GM19240 (cell line): Measurements from ENCODE around the gene ZCCHC3.

ENCODE experiments used
- DNase-seq: peaks from one replicate; pipeline ENCODE4 v3.0.0; 2011; ENCODE audit warnings: low spot score; ENCODE audit not compliant: insufficient read length

Gene ZCCHC3

DNA sequence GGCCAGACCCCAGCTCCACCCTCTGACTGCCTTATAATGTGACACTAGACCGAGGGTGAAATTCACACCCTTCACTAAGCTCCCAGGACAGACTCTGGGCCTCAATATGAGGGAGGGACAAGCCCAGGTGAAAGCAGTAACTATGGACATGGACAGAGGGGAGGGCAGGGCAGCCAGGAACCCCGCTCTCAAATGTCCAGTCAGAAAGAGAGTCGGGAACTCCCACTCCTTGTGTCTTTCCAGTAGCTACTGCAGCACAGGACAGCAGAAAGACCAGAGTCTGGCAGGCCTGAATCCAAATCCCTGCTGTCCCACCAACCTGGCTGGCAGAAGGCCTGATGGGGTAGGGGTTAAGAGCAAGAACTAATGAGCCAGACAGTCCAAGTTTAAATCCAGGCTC lies 13.2 kb upstream of the ZCCHC3 start:
- no peak for DNase-seq

DNA sequence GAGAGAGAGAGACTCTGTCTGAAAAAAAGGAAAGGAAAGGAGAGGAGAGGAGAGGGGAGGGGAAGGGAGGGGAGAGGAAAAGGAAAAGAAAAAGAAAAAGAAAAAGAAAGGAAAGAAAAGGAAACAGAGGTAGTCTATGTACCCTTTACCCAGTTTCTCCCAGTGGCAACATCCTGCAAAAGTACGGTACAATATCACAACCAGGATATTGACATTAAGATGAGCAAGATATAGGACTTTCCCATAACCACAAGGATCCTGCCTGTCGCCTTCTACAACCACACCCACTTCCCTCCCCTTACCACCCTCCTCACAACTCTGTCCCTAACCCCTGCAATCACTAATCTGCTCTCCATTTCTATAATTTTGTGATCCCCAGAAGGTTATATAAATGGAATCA lies 10.9 kb upstream of the ZCCHC3 start:
- no peak for DNase-seq

DNA sequence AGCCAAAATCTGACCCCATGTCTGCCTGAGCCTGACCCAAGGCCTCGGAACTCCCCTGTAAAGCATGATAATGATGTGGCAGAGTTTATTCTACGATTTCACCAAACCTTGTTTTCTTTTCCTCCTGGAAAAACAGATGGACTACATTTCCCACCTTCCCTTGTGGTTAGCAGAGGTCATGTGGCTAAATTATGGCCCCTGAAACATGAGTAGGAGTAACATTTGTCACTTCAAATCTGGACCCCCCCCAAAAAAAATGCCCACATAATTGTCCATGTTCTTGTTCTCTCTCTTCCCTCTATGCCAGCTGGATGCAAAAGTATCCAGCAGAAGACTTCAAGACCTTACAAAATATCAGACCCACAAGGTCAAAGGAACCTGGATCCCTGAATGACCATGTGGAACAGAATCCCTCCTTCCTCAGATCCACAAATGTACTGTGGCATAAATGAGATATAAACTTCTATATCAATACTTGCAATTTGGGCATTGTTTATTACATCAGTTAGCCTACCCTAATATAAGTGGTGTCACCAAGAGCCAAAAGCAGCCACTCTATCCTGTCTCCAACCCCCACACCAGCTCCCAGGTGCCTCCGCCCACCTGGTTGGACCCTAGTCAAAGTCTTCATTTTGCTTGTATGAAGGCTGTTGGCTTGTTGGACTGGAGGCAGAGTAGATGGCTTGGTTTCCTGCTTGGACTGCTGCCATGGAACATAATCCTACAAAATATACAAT lies 8.2 kb upstream of the ZCCHC3 start:
- no peak for DNase-seq

DNA sequence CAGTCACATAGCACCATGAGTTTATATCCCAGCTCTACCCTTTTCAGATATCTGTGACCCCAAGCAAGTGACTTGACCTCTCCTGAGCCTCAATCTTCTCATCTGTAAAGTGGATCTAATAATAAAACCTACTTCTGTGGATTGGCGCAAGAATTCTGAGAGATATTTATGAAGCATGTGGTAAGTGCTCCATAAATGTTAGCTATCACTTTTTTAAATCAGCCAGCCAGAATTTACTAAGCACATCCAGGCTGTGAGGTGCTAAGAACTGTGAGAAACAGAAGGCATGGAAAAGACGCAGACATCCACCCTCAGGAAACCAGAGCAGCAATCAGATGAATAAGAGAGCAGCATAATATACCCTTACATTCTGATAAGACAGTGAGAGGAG lies 7.7 kb upstream of the ZCCHC3 start:
- no peak for DNase-seq

DNA sequence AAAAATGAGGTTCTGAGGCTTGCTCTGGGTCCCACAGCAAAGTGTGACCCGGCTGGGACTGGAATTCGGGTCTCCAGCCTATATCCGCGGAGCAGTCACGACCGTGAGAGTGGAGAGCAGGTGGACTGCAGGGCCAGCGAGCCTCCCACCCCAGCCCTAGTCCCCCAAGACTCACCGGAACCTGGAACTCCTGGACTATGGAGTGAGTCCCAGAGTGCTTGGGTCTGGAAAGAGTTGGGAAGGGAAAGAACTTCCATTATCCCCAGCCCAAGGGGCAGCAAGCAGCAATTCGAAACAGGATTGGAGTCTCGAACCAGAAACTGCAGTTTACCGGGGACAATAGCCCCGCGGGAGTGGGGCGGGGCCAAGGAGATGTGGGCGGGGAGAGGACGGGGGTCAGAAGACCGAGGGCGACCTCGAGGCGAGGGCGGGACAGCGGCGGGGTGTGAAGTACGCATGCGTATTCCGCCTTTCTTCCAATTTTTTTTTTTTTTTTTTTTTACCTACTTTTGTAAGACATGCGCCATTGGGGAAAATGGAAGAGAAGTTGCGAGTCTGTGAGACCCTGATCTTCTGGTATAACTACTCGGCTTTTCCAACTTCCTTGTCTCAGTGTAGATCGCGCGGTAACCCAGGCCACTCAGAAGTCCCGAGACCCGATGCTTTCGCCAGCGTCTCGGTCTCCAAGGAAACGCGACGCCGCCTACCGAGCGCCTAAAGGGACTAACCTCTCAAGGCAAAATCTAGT lies 7.1 kb upstream of the ZCCHC3 start, which contains the start of gene C20orf96:
TSS of gene C20orf96 (minus strand) at position 667 of the 748 bp plus-strand sequence. CDS start at position 527, 140 bp downstream.
- peak; percentile 96 for DNase-seq

DNA sequence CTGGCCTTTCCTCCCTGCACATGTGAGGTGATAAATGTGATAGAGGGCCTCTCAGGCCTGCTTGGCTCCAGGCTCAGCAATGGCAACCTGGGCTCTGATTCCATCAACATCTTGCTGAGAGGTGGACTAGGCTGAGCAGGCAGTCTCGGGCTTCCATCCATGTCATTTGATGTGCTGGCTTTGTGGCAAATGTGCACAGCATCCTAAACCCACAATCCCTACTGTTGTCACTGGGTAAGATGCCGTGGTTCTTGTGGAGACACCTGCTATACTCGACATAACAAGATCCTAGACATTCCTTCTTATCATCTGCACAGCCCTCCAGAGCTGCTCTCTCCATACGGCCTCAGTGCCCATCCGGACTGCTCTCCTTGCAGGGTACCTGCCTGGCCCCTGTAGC lies 2.8 kb upstream of the ZCCHC3 start:
- no peak for DNase-seq

DNA sequence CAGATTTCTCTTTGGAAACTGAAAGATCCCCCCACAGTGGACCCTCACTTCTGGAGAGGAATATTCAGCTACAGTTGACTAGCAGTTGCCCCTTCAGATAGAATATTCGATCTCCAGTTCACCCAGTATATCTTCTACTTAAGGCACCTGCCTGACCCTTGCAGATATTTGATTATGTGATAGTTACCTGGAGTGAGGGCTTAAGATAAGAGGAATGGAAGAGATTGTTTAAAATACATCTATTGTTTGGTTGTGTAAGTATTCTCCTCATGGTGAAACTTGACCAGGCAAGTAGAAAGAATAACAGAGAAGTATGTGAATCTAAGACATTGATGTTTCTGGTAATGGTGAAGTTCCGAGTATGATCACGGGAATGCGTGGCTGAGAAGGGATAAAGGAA lies 1.6 kb upstream of the ZCCHC3 start:
- no peak for DNase-seq

DNA sequence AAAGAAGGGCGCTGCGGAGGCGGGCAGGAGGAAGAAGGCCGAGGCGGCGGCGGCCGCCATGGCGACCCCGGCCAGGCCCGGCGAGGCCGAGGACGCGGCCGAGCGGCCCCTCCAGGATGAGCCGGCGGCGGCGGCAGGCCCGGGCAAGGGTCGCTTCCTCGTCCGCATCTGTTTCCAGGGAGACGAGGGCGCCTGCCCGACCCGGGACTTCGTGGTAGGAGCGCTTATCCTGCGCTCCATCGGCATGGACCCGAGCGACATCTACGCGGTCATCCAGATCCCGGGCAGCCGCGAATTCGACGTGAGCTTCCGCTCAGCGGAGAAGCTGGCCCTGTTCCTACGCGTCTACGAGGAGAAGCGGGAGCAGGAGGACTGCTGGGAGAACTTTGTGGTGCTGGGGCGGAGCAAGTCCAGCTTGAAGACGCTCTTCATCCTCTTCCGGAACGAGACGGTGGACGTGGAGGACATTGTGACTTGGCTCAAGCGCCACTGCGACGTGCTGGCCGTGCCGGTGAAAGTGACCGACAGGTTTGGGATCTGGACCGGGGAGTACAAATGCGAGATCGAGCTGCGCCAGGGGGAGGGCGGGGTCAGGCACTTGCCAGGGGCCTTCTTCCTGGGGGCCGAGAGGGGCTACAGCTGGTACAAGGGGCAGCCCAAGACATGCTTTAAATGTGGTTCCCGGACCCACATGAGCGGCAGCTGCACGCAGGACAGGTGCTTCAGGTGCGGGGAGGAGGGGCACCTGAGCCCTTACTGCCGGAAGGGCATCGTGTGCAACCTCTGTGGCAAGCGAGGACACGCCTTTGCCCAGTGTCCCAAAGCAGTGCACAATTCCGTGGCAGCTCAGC lies 780 bp downstream of the ZCCHC3 start:
- no peak for DNase-seq

DNA sequence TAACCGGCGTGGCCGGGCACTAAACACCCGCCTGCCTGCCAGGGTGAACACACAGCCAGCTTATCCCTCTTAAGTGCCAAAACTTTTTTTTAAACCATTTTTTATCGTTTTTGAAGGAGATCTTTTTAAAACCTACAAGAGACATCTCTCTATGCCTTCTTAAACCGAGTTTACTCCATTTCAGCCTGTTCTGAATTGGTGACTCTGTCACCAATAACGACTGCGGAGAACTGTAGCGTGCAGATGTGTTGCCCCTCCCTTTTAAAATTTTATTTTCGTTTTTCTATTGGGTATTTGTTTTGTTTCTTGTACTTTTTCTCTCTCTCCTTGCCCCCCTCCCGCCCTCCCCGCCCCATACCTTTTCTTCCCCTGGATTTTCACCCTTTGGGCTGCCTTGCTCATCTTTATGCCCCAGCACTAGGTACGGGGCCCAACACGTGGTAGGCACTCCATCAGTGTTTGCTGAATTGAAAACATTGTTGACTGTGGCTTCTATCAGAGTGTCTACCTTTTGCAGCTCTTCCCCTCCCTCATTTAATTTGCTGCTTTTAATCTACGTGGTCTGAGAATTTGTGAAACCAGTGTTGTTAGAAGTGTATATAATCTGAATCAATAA lies 1.5 kb downstream of the ZCCHC3 start:
- no peak for DNase-seq

DNA sequence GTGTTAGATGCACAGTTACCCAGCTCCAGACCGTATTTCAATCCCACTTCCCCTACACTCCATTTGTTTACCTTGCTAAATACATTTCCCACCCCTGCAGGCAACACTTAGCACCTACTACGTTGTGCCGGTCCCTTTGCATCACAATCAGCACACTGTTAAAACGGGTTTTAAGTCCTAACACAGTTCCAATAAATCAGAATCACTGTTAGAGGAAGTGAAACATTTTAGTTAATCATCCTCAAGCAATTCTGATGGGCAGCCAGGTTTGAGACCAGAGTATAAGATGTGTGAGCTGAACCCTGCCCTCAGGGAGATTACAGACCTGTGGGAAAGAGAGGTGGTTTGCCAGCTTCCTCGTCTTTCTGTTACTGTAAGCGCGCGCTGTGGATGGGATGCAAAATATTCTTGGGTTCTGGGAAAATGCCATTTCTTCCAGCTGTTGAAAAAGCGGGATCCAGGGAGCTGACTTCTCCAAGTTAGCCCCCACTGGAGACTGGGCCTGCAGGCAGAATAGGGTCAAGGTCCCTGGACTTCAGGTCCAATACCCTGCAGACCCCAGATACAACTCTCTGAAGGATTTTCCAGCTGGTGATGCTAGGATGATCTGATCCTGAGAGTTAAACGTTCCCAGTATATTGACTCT lies 3.1 kb downstream of the ZCCHC3 start:
- DNase-seq = no peak

DNA sequence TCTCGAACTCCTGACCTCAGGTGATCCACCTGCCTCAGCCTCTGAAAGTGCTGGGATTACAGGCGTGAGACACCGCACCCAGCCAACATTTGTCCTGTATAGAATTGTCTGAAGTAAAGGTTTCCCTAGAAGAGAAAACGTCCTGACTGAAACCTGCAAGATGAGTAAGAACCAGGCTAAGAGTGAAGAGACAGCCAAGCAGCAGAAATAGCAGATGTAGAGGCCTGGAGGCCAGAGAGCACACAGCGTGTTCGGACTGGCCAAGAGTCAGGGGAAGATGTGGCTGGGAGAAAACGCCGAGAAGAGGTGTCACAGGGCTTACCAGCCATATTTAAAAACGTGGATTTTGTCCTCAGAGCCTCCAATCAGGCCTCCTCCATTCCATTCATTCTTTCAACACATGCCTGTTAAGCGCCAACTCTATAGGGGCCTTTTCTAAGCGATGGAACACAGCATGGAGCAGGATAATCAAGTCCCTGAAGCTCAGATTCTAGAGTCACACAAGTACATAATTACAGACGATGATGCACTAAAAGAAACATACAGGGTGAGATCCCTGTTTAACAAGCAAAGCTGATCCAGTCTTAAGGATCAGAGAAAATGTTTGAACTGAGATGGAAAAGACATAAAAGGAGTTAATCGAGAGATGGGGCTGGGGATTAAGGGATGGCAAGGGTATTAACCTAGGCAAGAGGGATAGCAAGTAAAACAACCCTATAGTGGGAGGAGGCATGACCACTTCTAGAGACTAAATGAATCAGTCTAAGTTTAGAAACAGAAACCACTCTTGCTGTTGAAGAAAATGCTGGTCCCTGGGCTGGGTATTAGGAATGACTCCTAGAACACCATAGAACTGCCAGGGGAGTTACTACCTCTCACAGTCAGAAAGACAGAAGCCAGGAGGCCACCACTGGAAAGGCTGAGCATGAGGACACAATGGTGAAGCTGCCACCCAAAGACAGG lies 4.8 kb downstream of the ZCCHC3 start:
- DNase-seq = no peak

DNA sequence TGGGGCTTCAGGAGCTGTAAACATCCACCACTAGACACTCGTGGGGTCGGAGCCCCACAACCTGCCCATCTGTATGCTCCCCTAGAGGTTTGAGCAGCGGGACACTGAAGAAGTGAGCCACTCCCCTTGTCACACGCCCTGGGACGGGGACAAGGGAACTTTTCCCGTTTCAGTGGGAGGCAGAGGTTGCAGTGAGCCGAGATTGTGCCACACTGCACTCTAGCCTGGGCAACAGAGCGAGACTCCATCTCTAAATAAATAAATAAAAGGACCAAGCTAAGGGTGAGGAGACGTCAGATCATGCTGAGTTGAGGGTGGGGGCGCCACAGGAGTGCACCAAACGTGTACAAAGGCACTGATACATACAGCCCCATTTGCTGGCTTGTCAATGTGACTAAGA lies 8.4 kb downstream of the ZCCHC3 start:
- no peak for DNase-seq

DNA sequence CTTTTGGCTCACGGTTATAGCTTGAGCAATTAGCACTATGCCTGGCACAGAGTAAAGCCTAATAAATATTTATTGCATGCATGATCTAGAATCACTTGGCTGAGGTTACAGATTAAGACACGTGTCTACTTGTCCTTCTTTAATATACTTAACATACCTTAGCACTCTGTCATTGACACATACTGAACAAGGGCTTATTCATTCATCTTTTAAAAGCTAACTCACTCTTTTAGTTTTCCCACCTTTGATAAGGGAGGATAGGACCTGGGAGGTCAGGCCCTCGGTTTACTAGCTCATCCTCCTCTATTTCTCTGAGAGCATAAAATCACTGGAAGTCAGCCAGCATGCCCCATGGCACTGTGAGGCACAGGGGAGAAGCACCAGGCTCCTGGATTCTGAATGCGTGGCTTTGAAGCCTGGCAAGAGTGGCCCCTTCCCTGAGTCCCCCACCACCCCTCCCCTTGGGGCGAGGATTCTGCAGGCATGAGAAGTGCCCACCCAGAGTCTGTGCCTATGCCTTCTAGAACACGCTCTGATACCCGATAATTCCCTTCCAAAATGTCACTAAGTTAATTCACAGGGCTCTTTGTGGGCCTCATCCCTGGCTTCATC lies 11.2 kb downstream of the ZCCHC3 start:
- DNase-seq = no peak

DNA sequence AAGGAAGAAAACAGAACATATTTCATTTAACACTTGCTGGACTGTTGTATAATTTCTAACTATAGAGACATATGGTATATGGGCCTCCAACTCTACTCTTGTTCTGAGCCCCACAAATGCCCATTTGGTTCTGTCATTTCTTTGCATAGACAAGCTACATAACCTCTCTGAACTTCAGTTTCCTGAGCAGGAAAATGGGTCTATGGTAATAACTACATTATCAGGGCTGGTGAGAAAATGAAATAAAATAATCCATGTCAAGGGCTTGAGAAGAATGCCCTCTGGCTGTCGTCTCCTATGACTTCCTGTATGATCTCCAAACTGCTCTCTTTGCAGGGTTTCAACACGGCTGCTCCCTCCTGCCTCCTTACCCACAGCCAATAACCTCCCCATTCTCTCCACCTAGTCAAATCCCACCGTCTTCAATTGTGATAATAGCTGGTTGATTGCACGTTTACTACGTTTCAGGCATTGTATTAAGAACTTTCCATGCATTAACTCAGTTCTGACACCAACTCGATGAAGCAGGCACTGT lies 12.0 kb downstream of the ZCCHC3 start:
- DNase-seq = no peak

DNA sequence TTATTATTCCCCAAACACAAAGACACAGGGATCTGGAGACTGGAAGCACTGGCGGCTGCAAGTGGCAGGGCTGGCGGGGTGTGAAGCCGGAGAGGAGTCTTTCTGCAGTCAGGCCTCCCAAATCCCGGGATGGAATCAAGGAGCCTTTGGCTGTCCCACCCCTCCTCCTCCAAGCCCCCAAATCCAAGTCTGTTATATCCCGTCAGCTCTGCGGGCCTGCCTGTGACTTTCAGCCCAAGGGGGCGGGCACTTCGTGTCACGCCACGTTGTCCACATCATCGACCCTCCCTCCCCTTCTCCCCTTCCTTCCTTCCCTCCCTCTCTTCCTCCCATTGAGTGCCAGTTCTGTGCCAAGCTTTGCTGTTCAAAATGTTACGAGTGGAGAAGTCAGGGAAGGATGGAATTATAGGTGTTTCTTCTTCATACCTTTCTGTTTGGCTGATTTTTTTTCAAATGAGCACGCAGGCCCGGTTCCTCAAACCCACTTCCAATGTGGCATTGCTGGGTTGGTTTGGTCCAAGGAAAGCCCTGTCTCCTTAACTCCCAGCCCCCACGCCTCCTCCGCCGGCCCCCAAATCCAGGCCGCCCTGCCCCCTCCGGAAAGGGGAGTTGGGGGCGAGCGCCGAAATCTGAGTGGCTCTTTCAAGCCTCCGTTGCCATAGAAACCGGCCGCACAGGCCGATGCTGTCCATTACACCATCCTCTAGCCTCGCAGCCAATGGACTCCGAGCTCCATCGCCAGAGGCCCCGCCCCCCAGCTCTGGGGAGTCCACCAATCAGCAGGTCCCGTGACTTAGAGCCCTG lies 12.7 kb downstream of the ZCCHC3 start:
- DNase-seq = peak; percentile 87

DNA sequence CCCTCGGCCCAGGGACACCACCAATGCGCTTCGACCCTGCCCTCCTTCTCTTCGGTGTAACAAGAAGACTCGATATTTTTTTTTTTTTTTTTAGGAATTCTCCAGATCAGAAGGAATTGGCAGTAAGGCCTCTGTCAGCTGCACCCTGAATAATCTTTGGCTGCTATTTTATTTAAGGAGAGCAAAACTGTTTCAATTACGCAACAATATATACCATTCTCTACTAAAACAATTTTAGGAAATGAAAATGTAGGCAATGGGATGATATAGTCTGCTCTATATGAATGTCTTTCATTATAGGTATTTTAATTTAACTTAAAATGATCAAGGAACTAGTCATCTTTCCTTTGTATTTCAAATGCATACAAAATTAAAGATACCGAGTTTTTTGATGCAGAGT lies 13.3 kb downstream of the ZCCHC3 start:
- no peak for DNase-seq

DNA sequence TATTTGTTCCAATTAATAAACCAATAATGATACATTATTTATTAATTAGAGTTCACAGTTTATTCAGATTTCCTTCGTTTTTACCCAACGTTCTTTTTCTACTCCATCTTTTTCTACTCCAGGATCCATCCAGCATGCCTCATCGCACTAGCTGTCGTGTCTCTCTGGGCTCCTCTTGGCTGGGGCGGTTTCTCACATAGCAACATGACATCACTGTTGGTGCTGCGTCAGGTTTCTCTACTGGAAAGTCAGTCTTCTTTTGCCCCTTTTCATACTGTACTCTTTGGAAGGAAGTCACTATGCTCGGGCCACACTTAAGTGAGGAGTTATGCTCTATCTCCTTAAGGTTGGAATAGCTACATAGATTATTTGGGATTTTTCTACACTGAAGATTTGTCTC lies 14.2 kb downstream of the ZCCHC3 start:
- no peak for DNase-seq

DNA sequence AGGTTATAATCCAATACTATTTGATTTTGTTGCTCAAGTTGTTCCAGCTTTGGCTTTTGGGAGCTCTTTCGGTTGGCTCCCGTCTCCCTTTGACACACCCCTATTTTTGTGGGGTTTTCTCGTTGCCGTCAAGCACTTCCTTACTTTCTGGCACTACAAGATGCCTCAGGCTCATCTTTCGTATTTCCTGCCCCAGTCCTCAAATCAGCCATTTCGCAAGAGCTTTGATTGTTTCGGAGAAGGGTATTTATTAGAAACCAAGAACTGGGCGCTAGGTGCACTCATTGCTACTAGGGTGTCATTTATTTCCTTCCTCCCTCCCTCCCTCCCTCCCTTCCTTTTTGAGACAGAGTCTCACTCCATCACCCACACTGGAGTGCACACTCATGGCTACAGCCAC lies 14.7 kb downstream of the ZCCHC3 start:
- no peak for DNase-seq
